Stimulated activated CD4-positive, alpha-beta T cell treated with anti-CD3 and anti-CD28 coated beads, Interleukin-1b, Interleukin-23, amount 100 ng/mL, for 48 hours (primary cell): ENCODE measurements around the gene PLCB3.

Experiments used
- DNase-seq: peaks from one replicate; pipeline ENCODE4 v3.0.0-alpha.2; 2020

The PLCB3 gene

DNA sequence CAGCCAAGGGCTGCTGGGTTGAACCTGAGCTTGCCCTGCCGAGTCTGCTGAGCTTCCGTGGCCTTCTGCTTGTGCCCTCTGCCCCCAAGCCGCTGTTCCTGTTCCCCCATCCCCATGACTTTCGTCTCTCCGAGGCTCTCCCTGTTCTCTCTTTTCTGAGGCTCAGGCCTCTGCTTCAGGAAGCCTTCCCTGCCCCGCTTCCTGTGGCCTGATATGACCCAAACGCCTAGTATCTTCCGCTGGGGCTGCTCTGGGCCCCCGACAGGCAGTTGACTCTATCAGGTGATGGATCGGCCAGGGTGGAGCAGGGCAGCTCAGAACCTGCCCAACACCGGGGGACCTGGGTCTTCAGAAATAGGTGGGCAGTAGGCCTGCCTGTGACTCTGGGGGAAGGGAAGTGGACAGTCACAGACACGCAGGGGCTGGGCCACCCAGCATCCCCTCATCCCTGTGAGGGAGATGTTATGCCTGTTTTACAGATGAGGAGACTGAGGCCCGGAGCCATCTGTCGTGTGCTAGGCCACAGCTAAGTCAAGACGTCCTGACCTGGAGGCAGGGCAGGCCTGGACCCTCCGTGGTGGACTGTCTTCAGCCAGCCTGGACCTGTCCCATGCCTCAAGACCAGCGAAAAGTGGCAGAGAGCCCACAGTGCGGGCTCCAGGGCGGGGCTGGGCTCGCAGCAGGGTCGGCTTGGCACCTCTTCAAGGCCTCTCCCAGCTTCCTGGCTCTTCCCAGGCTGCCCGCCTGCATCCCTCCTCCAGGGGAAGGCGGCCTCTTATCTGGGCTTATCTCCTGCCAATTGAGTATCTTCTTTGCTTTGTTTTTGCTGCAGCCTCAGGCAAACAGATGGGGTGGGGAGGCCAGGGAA, 16.9 kb downstream of the PLCB3 start:
- no peak for DNase-seq

DNA sequence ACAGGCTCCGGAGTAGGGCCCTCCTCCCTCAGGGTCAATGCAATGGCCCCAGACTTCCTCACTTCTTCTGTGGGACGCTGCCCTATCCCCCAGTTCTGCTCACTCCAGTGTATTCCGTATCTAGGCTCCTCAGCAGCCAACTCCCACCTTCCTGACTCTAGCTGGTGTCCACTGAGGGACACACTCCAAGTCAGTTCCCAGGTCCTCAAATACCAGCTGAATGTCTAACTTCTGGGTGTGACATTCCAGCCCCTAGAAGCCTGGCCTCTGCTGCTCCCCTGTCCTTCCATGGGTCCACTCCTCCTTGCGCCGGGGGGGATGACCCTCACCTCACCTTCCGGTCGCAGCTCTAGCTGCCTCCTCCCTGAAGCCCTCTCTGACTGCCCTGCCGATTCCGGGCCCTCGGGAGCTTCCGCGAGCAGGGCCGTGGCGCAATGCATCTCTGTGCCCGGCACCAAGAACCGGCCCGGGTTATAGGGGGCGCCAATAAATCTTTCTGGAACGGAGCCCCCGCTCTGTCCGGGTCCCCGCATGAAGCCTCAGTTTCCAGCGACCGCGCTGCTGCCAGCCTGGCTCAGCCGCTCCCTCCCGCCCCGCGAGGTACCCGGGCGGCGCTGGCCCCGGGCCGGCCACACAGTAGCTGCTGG, 17.7 kb downstream of the PLCB3 start:
- DNase-seq = peak; percentile 66

DNA sequence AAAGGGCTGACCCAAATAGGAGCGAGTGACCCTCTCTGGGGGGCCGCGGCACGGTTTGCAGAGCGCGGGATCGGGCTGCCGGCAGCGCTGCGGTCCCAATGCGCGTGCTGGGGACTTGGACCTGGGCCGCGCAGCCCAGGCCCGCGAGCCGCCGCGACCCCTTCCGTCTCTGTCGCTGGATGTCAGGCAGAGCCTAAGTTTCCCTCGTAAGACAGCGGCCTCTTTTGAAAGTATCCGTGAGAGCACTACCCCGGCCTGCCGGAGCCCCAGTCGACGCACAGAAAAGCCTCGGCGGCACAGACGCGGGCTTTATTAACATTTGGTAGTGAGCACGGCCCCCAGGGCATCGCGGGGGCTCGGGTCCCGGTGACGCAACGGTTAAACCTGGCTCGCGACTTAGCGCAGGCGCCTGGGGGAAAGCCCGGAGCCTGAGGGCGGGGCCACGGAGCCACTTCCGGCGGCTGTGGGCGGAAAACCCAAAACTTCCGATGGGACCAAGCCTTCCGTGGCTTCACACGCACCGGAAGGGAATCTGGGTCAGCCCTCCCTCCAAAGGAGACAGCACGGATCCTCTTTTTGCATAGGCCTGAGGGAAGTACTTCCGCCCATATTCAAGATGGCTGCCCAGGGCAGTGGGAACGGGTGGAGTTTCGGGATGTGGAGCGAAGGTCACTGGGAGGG, 18.4 kb downstream of the PLCB3 start:
- peak; percentile 98 for DNase-seq

DNA sequence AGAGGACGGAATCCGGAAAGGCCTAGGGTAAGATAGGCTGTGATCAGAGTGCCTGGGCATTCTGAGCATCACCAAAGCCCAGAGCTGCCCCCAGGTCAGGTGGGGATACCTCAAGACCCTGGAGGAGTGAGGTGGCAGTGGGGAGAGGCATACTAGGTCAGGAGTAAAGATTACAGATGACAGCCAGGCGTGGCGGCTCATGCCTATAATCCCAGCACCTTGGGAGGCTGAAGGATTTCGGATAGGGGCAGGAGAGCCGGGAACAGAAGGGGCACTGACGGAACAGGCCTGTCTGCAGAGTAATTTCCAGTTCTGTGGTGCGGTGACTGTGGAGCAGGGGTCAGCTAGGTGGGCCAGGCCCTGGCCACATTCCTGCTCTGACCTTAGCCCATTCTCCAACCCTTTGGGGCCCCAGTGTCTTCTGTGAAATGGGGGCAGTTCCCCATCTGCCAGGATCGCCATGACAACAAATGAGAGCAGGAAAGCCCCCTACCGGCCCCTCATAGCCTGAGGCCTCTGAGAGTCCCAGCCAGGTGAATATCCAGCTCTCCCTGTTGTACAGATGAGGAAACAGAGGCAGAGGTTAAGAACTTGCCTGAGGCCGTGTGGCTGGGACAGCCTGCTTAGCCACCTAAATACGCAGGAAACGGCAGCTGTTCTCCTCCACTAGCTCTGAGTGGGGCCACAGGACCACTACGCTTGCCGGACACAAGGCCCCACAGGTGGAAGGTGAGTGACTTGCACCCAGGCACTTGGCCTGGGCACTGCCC, 23.9 kb downstream of the PLCB3 start:
- no peak for DNase-seq

DNA sequence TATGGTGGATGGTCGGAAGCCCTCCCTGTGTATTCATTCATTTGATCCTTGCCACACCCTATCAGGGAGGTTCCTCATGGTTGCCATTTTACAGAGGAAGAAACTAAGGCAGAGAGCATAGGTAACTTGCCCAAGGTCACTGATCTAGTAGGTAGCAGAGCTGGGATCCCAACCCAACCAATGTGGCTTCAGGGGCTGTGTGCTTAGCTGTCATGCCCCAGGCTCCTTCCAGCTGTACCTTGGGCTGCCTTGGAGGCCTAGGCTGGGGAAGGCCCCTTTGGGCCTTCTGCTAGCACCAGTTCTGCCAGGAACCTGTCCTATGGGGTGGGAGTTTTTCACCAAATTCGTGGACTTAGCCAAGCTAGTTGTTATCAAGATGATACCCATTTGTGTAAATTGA, 24.5 kb downstream of the PLCB3 start:
- DNase-seq = no peak

DNA sequence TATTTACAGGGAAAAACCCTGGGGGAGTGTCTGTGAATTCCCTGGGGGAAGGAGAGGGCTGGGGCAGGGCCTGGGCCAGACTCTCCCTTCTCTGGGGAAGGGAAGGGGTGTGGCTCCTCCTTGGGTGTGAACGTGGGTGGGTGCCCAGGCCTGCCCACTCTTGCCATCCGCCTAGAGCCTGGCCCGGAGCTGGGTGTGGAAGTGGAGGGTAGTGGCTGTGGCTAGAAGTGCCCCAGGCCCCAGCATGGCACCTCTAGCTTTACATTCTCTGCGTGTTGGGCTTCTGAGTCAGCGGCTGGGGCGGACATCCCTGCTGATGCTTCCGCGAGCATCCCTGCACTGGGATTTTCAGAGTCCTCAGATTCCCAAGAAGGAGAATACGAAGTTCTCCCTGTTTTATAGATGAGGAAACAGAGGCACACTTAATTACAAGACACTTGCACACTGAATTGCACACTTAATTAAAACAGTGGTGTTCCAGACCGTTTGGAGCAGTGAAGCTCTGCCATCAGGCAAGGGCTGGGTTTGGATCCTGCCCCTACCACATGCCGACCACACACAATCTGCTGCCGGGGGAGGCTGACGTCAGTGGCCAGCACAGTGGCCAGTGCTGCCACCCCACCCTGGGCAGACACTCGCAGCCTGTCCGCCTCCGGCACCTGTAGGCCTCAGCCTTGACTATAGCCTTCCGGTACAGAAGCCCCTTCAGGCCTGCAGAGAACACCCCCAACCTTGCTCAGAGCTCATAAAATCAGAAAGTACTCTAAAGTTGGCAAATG, 25.5 kb downstream of the PLCB3 start:
- no peak for DNase-seq

GRCh38 chr11:64278576-64279190, 27.4 kb downstream of the PLCB3 start:
- no peak for DNase-seq

DNA sequence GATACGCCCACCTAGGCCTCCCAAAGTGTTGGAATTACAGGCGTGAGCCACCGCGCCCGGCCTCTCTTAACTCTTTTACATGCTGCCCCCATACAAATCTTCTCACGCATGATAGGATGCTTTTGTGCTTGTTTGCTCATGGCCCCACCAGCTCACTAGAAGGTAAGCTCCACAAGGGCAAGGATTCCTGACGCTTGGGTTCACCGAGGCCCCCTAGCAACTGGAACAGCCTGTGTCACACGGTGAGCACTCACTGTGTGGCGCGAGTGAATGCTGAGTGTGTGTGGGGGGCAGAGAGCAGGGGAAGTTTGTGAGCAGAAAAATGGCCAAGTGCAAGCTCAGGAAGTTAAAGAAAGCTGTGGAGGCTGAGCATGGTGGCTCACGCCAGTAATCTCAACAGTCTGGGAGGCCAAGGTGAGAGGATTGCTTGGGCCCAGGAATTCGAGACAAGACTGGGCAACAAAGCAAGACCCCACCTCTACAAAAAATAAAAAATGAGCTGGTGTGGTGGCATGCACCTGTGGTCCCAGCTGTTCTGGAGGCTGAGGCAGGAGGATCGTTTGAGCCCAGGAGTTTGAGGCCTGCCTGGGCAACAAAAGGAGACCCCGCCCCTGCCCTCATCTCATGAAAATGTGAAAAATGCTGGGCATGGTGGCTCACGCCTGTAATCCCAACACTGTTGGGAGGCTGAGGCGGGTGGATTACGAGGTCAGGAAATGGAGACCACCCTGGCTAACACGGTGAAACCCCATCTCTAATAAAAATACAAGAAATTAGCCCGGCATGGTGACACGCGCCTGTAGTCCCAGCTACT, 30.8 kb downstream of the PLCB3 start:
- no peak for DNase-seq

DNA sequence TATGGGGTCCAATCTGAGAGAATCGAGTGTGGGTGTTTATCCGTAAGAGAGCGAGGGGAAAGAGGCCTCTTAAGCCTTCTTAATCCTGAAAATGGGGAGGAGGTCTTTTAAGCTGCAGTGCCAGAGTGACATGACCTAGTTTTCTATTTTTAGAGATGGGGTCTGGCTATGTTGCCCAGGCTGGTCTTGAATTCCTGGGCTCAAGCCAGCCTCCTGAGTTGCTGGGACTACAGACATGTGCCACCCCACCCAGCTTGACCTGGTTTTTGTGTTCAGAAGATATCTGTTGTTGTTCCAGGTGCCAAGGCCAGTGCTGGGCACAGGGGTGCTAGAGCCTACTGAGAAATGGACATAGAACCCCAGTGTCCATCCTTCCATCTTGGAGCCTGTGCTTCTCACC, 31.8 kb downstream of the PLCB3 start:
- no peak for DNase-seq

DNA sequence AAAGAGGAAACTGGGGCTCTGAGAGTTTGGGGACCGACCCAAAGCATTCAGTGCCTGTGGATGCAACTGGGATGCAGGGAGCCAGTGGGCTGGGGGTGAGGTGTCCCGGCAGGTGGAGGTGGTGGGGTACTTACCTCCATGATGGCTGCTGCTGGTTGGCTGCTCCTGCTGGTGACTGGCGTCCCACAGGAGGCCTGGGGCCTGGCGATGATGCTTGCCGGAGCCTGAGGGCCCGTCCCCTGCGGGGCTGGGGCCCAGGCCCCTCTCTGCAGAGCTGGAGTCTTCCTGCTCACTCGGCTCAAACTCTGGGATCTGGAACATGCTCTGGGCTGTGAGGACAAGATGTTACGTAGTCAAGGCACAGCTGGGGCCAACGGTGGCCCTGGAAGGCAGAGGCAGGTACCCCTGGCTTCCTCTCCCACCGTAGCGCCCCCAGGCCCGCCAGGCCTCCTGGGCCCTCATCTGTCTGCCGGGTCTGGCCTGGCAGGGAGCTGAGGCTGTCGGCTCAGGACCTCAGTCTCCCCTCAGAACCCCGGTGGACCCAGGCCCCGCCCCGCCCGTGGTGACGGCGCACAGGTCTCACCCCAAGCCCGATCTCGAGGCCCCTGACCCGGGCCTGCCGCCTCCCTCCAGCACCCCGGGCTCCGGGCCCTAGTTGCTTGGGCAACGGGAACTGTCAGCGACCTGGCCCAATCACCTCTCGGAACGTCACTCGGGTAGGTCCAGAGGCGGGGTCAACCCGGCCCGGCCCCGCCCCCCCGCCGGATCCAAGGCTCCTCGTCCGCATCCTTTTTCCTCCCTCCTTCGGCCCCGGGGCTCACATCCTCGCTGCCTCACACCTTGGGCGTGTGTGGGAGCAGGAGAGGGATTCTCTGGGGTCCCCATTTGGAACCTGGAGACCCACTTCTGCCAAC, 33.0 kb downstream of the PLCB3 start, which contains the start of gene BAD:
Gene BAD (minus strand): TSS at position 618 of the 914 bp plus-strand sequence. CDS start 297 bp downstream, at position 321.
- DNase-seq = peak; percentile 94

DNA sequence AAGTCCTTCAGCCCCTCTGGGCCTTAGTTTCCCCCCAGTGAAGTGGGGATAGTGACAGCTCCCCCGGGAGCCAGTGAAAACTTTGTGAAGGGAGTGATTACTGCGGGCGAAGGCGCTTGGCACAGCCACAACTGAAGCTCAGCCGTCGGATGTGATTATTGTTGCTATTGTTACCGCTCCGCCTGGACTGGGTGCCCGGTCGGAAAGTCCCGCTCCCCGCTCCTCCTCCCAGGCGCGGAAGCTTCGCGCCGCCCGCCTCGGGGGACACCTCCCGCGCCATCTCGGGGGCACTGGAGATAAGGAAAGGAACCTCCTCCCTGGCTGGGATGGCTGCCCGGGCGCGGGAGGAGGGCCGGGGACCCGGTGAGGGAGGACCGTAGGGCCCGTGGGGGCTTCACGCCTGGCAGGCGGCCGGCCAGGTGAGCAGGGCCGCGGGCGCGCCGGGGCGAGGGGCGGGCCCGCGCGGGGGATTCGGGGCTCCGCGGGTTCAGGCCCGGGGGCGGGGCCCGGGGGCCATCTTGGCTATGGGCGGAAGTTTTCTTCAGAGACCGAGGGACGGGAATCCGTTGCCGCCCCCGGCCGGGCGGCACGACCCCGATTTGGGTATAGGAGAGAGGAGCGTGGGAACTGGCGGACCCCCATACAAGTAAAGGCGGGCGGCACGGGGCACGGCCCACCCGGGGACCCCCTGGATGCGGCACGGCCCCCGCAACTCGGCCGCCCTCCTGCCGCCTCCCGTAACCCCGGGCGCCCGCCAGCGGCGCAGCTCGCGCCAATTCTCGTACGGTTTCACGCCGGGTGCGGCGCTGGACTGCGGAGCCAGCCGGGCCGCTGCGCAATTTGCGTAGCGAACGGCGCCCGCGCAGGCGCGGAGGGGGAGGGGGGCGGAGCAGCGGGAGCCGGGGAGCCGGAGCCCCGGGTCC, 33.9 kb downstream of the PLCB3 start, which contains the start of gene GPR137:
Gene GPR137 (plus strand): TSS at position 887 of the 923 bp plus-strand sequence. CDS start 677 bp downstream, outside the sequence.
- DNase-seq = peak; percentile 84

- no peak for DNase-seq
Observed at GRCh38 chr11:64285885-64286800, 34.8 kb downstream of the PLCB3 start.

GRCh38 chr11:64286801-64287159, 35.5 kb downstream of the PLCB3 start:
- no peak for DNase-seq

DNA sequence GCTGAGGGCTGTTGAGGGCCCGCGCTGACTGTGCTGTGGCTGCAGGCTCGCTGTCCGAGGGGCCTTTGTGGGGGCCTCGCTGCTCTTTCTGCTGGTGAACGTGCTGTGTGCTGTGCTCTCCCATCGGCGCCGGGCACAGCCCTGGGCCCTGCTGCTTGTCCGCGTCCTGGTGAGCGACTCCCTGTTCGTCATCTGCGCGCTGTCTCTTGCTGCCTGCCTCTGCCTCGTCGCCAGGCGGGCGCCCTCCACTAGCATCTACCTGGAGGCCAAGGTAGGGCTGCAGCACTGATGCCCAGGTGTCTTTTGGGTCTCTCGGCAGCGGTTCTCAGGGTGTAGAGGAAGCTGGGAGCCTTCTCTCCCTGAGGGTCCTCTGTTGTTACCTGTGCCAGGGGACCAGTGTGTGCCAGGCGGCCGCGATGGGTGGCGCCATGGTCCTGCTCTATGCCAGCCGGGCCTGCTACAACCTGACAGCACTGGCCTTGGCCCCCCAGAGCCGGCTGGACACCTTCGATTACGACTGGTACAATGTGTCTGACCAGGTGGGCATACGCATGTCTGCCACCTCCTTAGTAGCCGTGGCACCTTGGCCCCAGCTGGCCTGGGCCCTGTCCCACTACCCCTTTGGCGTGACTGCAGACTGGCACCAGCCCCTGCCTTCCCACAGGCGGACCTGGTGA, 36.5 kb downstream of the PLCB3 start:
- no peak for DNase-seq

GRCh38 chr11:64288353-64288750, 37.0 kb downstream of the PLCB3 start:
- no peak for DNase-seq

DNA sequence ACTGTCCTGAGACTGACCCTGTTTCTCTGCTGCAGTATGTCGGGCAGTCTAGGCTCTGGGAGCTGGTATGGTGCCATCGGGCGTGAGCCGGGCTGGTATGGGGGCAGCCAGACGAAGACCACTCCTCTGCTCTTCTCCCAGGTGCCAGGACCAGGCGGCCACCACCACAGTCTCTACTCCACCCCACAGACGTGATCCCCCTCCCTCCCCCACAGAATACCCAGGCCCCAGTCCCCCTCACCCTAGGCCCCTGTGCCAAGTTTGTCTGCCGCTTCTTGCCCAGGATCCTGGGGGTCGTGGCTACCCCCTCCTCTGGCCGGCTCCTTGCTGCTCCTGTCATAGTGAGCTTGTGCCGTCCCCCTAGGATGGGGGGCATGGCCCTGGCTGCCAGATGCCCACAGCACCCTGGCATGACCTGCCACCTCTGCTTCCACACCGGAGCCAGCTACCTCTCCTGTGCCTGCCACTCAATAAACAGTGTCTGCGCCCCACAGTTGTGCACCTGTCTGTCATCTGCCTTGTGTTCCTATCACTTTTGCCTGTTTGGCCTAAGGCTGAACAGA, 37.8 kb downstream of the PLCB3 start:
- no peak for DNase-seq
